Stimulated activated CD8-positive, alpha-beta memory T cell treated with anti-CD3 and anti-CD28 coated beads, Interleukin-15, amount 100 ng/mL, for 48 hours (primary cell): ENCODE measurements around the gene PPP1R13B.

Source experiments
- DNase-seq, 2 donors: peaks; one replicate each; pipeline ENCODE4 v3.0.0-alpha.2; 2020; ENCODE audit warnings: low read depth in 2 of 2

The PPP1R13B gene

DNA sequence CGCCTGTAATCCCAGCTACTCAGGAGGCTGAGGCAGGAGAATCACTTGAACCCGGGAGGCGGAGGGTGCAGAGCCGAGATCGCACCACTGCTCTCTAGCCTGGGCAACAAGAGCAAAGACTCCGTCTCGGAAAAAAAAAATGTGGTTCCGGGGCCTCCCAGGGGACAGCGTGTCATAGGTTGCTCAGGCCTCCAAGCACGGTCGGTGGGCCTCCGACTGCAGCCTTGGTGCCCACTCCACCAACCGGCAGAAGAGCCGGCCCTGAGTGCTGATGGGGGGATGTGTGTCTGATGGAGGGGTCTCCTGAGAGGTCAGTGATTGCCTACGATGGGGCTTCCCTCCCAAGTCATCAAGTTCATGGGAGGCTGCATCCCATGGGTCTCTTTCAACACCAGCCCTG, 115.9 kb downstream of the PPP1R13B start:
- DNase-seq = no peak

DNA sequence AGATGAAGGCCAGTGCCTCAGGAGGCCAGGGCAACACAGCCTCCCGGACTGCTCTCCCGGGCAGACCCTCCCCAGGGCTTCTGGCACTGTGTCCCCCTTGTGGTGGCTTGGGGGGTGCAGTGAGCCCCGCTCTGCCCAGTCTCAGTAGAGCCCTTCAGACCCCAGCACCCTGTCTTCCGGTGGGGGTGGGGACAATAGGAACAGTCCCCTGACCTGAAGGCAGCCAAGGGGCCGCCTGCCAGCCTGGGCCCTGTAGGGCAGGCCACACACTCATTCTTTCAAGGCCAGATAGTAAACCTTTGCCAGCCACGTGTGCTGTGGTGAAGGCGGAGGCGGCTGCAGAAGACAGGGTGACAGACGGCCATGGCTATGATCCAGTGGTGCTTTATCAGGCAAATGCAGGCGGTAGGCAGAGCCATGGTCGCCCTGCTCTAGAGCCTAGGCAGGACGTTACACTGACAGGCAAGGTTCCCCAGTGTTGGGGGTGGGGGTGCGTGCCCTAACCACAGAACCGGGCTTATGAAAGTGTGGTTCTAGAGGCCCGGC, 116.8 kb downstream of the PPP1R13B start:
- no peak for DNase-seq

DNA sequence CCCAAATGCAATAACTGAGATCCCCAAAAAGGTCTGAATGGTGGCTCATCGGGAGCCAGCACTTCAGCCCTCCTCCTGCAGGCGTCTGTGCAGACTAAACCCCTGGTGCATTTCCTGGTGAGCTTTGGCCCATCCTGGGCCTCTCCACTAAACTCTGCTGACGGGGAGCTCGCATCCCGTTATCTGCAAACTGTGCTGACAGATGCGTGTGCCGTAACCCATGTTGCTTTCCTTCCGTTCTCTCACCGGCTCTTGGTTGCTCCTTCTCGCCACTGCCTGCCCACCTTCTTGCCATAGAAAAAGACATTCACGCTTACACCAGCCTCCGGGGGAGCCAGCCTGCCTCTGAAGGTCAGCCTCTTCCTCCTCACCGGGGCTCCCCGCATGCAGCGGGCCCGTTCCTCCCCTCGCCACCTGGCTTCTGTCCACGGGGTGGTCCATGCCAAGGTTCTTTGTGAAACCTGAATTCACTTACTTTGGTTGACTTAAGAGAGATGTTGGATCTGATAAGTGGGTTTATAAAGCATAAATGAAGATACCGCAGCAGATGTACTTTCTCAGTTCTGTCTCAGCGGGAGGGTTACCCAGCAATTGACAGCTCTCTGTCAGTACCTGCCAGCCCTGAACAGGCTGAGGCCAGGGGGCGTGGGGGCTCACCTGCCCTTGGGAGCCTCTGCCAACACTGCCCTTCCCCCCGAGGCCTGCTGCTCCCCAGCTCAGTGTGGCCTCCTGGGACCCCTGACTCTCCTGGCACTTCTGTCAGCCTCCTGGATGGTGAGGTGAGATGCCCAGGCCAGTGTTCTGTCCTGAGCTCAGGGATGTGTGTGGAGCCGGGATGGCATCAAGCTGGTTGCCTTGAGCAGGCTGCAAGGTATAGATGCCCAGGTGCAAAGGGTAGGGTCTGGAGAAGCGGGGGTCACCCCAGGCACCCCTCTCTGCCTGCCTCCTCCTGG, 117.6 kb downstream of the PPP1R13B start:
- DNase-seq = no peak

DNA sequence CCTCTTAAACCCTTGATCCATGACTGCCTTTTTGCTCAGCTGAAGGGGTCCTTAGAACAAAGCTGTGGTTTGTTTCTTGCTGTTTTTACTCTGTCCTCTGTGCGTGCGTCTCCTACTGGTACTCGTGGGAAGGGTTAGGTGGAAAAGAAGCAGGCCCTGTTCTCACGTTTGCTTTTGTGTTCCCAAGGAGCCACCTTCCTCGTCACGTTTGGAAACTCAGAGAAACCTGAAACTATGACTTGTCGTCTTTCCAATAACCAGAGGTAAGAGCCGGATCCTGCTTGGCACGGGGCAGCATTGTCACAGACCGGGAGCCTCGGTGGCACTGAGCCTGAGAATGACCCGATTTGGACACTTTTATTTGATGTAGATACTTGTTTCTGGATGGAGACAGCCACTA, 118.7 kb downstream of the PPP1R13B start:
- no peak for DNase-seq

DNA sequence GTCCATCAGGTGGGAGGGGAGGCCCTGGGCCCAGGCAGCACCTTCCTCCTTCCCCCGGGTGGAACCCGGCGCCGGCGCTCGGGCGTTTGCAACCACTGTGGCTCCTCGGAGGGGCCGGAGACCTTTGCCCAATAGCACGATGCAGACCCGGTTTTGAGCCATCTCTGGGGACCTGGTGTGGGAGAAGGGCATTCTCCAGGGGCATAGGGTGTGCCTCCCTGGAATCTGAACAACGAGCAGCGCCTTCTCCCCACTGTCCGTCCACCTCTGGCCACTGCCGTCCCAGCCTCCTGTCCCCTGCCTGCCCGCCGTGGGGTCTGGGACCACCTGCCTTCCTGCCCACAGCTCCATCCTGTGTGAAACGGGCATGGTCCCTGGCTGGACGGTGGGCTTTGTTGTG, 119.2 kb downstream of the PPP1R13B start:
- no peak for DNase-seq

DNA sequence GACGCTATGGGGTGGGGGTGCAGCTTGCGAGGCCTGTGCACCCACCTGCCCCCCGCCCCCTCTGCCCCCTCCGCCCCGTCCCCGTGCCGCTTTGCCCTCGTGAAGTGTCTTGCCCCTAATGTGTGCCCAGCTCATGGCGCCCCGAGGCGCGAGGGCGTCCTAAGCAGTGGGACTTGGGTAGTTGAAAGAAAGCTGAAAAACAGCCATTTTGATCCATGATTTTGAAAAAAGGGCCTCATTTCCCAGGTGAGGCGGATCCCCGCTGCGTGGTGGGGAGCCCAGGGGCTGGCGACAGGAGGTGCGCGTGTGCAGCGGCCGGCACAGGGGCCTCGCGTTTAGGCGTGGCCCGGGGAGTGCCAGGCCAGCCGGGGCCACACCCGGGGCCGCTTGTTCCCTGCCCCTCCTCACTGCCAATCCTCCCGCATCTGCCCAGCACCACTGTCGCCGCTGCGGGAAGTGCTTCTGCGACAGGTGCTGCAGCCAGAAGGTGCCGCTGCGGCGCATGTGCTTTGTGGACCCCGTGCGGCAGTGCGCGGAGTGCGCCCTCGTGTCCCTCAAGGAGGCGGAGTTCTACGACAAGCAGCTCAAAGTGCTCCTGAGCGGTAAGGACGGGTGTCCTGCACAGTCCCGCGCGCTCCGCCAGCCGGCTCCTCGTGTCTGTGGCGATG, 119.9 kb downstream of the PPP1R13B start:
- no peak for DNase-seq

DNA sequence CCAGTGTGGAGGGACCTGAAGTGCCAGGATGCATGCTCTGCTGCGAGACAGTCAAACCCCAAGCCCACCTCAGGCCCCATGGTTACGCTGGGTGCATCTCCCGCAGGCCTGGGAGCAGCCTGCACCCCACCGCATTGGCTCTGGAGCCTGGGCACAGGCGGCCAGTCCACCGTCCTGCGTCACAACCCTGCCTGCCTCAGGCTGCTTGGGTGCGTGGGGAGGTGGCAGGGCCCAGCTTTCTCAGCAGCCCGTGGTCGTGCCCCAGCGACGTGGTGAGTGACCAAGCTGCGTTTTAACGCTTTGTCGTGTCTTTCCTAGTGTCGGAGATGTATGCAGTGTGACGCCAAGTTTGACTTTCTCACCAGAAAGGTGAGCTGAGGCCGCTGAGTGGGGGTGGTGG, 120.9 kb downstream of the PPP1R13B start:
- no peak for DNase-seq

DNA sequence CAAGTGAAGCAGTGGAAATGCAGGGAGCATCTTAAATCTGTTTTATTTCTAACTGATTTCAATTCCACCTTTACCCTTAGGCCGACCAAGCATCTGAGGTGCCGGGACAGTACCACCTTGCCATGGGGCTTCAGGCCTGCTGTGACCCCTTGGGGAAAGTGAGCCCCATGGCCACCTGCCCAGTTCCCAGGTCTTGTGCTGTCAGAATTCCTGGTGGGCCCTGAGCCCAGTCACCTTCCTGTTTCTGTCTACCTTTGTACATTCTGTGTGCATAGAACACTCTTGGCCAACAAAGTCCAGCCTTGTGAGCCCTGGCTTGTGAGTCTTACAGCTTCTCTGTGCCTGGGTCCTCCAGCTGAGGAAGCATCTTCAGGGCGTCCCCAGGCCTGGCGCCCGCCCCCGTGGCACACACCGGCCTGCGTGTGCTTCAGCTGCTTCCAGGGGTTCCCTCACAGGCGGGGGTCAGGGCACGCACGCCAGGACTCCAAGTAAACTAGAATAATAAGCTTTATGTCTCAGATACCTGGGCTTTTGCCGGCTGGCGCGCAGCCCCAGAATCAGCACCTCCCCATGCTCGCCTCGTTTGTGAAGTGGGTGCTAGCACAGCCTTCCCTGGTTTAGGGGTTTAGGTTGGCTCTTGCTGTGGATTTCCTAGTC, 121.5 kb downstream of the PPP1R13B start:
- no peak for DNase-seq

DNA sequence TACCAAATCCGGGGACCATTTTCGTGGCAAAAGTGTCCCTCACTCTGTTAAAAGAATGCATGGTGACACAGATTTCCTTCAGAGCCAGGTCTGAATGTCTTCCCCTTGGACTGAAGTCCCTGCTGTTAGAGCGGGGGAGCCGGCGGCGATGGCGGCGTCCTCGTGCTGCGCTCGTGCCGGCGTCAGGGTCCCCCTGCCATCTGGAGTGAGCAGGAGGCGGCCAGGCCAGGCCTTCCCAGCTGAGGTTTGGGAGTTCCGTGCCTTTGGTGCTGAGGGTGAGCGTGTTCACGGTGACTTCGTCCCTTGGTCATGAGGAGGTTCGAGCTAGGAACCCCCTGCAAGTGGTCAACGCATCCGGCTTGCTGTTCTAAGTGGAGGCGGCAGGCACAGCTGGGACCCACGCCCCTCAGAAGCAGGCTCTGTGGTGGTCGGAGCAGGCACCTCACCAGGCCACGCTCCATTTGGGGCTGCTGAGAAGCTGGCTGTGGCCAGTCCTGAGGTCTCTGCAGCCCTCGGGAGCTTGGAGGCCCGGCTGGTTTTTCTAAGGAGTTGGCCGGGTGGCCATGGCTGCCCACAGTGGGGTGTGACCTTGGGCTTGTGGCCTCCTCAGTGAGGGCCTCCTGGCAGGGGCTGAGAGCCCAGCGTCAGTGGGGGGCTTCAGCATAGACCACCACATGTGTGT, 122.2 kb downstream of the PPP1R13B start:
- no peak for DNase-seq

DNA sequence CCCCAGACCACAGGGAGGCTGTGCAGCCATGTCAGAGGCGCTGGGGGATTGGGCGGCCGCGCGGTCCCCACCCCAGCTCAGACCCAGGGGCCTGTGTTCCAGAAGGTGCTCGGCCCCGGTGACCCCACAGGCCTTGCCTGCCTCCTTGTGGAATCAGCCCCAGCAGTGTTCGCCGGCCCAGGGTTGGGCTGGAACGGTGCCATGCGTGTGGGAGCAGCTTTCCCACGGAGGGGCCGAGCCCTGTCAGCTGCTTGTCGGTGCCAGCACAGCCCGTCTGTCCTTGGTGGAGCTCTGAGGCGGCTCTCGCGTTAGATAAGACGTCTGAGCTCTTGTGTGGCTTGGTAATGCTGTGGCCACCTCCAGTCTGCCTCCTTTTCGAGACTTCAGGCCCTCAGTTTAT, 123.3 kb downstream of the PPP1R13B start:
- no peak for DNase-seq

DNA sequence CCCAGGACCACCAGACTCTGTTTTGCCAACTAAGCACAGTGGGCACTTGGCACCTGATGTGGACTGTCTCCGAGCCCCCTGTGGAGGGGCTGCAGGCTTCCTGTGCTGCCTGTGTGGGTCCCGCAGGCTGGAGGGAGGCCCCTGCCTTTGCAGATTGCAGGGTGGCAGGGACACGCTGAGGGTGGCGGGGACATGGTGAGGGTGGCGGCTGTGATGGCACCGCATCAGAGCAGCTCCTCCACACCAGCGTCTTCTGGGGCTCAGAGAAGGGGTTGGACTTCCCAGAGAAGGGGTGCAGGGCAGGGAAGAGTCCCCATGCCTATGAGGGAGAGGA, 123.7 kb downstream of the PPP1R13B start:
- DNase-seq = no peak

DNA sequence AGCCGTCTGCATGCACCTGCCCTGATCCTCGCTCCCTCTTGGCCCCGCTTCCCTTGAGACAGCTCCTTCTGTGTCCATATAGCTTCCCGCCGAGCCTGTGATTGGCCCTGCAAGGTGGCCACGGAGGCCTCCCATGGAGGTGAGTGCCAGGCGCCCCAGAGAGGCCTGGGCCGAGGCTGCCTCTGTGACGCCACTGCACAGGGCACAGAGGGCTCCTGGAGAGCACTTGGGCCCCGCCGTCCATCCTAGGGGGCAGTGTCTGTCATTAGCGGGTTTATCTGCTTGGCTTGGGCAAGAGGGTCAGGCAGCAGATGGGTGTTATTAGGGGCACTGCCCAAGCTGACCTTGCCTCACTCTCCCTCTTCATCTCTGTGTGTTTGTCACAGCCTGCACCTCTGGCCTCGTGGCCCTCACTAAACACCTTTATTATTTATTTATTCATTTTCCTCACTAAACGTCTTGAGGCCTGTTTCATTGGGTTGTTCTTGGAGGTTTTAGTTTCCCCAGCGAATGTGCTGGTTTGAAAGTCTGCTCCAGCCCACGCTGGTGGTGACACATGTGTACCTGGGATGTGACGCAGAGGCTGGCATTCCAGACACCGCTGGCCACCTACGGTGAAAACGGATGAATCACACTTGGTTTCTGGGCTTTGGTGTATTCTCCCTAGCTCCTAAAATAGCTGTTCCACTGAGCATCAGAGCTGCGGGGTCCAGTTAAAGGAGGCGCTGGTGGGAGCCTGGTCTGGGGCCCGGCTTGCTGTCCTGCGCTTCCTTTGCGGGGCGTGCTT, 125.8 kb downstream of the PPP1R13B start:
- peak in 1 of 2 donors; percentile 26 for DNase-seq

DNA sequence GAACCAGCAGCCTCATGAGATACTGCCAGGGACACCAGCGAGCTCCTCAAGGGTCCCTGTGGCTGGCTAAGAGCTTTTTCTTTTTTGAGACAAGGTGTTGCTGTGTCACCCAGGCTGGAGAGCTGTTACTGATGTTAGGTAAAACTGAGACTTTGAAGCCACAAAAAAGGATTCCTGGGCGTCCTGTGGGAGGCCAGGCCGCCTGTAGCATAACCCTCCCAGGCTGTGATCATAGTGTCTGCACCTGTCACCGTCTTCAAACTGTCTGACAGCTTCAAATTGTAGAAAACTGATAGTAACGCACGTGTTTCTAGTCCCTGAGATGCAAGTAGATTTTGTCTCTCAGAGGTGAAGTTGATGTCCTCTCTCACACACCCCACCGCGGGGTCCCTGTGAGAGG, 127.6 kb downstream of the PPP1R13B start:
- DNase-seq = no peak

DNA sequence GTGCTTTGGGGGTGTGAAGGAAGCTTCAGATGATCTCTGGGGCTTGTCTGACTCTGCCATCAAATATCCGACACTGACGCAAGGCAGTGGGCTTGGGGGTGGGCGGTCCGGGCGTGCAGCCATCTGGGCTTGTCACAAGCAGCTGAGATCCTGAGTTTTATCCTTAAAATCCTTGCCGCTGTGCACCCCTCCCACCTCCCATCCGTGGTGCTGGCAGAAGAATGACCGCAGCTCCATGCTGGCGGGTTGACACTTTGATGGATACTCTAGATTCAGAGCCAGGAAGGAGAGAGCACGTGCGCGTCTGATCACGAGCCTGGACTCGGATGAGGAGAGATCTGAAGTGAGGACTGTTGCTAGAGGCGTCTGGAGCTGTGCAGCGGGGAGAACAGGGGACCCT, 128.8 kb downstream of the PPP1R13B start:
- DNase-seq = no peak

DNA sequence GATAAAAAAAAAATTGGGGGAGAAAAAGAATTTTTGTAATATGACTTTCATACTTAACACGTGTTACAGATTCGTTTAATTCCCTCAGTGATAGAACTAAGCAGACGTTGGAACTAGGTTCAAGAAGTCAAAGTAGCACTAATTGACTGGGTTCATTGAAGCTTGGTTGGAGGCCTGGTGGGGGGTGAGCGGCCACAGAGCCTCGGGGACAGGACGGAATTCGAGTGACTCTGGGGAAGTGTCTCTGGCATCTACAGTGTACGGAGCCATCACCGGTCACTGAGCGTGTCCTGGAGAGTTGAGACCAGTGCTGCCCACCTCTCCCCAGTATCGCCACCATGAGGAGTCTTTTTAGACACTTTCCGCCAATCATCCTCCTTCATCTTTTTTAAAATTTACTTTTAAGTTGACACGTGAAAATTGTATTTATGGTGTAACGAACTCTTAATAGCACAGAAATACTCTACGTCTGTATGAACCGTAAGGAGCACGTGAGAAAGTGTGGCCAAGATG, 130.4 kb downstream of the PPP1R13B start:
- DNase-seq = no peak

DNA sequence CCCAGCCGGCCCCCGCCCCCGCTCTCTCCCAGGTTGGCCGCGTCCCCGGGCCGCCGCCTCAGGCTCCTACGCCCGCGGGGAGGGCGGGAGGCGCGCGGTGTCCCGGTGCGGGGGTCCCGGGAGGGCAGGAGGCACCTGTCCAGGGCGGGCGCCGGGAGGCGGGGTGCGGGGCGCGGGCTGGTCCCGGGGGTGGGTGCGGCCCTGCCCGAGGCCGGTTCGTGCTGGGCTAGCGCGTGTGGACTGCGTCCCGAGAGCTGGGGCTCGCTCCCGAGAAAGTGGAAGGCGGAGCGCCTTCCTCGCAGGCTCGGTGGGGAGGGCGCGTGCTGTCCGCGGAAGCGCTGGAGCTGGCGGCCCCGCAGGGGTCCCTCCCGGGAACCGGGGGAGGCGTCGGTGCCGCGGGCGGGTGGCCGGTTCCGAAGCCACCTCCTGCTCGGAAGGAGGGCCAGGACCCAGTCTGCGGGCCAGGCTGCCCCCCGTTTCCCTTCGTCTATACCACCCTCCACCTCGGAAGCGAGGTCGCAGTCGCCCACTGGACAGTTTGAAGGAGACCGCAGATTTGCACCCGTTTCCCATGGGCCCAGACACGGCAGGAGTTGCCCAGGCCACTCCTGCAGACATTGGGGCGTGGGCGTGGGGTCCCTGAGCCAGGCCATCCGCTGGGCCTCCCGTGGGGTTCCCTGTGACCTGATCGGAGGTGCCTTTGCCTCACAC, 131.1 kb downstream of the PPP1R13B start:
- no peak for DNase-seq

DNA sequence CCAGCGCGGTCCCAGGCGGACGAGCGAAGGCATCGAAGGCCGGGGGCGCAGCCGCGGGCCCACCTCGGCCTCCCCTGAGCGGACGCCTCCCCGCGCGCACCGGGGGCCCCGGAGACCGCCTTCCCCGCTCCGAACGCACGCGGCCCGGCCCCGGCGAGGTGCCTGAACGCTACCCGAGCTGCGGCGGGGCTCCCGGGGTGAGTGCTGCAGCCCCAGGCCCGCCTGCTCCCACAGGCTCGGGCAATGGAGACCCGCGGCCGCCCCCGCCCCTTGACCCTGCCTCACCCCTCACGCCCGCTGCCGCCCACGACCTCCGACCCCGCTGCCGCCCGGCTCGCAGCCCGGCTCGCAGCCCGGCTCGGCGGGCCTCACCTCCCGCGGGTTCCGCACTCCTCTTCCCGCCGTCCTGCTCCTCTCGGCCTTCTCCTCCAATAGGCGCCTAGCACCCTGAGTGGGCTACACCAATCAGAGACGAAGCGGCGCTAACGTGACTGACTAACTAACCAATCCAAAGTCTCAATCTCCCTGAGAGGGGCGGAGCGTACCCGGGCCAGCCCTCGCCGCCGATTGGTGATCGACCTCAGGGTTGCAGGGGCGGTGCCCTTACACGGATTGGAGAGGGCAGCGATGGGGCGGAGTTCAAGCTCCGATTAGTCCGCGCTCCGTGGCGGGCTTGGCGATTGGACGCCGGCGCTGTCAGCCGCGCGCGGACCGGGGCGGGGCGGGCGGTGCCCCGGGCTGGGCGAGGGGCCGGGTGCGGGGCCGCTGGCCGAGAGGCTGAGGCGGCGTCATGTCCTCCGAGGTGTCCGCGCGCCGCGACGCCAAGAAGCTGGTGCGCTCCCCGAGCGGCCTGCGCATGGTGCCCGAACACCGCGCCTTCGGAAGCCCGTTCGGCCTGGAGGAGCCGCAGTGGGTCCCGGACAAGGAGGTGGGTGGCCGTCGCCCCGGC, 132.0 kb downstream of the PPP1R13B start, which contains the start of the genes XRCC3 and ZFYVE21:
Gene XRCC3, minus strand, starts transcription at position 400 of the 949 bp plus-strand sequence. CDS start 4,364 bp downstream, outside the sequence.
Gene ZFYVE21, plus strand, starts transcription at position 759 of the 949 bp plus-strand sequence. Its CDS starts 32 bp downstream, at position 791.
- peak; percentile 99 for DNase-seq

DNA sequence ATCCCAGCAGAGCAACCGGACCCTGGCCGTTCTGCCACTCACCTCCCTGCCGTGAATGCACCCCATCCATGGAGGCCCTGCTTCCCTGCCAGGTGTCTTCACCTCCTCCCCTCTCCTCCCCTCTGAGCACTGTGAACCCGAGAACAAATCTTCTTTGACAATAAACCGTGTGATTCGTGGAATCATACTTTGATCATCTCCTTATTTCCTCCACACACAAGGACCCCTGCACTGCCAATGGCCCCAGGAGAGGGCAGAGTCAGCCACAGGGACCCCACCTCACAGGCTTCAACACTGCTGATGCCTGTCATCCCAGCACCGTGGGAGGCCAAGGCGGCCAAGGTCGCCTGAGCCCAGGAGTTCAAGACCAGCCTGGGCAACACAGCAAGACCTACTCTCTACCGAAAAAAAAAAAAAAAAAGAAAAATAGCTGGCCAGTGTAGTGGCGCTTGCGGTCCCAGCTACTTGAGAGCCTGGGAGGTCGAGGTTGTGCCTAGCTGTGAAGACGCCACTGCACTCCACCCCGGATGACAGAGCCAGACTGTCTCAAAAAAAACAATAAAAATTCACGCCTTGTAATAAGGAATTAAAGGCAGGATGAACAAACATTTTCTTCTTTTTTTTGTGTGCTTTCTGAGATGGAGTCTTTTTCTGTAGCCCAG, 133.2 kb downstream of the PPP1R13B start:
- no peak for DNase-seq
